ENCODE results near the gene VAMP8.

VAMP8 gene

GRCh38 chr2:85598594-85599340, 21.4 kb downstream of the VAMP8 start:
- TF ChIP-seq, protein P1, sequence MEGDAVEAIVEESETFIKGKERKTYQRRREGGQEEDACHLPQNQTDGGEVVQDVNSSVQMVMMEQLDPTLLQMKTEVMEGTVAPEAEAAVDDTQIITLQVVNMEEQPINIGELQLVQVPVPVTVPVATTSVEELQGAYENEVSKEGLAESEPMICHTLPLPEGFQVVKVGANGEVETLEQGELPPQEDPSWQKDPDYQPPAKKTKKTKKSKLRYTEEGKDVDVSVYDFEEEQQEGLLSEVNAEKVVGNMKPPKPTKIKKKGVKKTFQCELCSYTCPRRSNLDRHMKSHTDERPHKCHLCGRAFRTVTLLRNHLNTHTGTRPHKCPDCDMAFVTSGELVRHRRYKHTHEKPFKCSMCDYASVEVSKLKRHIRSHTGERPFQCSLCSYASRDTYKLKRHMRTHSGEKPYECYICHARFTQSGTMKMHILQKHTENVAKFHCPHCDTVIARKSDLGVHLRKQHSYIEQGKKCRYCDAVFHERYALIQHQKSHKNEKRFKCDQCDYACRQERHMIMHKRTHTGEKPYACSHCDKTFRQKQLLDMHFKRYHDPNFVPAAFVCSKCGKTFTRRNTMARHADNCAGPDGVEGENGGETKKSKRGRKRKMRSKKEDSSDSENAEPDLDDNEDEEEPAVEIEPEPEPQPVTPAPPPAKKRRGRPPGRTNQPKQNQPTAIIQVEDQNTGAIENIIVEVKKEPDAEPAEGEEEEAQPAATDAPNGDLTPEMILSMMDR (IDR thresholded peaks at IDR 0.05): no peak
- H3K36me3 ChIP-seq (ENCODE audit: control insufficient read depth, insufficient read depth, low read length): no peaks in the 10 kb centered on the region
- no peaks in the 10 kb centered on the region for H3K9me3 ChIP-seq (ENCODE audit: control insufficient read depth, low read length)
- no peak overlapping the region for H2AFZ ChIP-seq
- no peak overlapping the region for H3K4me3 ChIP-seq (ENCODE audit: low read depth, low read length)
- no peaks in the 10 kb centered on the region for H3K27me3 ChIP-seq (ENCODE audit: control insufficient read depth, insufficient read depth, low read length)
- H3K79me2 ChIP-seq: peaks cover 13% of the 10 kb centered on the region
- no peak overlapping the region for H3K9ac ChIP-seq
- H3K27ac ChIP-seq: no peak overlapping the region
- H3K4me1 ChIP-seq: peaks cover 21% of the 10 kb centered on the region
- no peak overlapping the region for H3K4me2 ChIP-seq (ENCODE audit: low read length)

DNA sequence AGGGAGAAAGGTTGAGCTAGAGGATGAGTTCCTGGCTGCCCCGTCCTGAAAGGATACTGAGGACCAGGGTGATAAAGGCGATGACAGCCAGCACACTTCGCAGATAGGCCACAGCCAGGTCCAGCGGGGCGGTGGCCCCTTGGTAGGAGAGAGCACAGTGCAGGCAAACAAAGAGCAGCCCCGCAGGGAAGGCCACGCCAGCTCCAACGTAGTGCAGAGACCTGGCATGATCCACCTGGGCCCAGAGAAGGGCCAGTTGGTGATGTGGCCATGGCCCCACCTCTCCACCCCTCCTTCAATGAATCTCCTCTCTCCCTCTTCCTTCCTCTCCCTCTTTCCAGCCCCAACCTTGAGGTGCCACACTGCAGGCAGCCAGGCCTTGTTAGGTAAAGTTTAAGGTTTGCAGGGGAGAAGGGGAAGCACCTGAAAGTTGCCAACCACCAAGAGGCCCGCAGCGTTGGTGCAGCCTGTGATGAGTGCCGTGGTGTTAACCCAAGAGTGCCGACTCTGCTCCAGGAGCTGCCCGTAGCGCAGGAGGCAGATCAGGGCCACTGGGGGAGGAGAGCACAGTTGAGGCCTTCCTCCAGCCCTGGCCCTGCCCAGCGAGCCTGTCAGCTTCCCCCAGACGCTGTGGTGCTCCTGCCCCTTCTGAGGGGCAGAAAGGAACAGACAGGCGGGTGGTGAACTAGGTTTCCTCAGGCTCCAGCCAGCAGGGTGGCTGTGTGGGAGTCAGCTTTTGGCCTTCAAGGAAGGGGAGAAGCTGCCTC, 22.3 kb downstream of the VAMP8 start:
- H3K27me3 ChIP-seq (ENCODE audit: control insufficient read depth, insufficient read depth, low read length): no peaks in the 10 kb centered on the region
- H3K9ac ChIP-seq: no peak overlapping the region
- peaks cover 15% of the 10 kb centered on the region for H3K79me2 ChIP-seq
- no peak overlapping the region for H3K4me3 ChIP-seq (ENCODE audit: low read depth, low read length)
- TF ChIP-seq, protein P1 (IDR thresholded peaks at IDR 0.05): no peak
- H3K36me3 ChIP-seq (ENCODE audit: control insufficient read depth, insufficient read depth, low read length): no peaks in the 10 kb centered on the region
- H3K4me2 ChIP-seq (ENCODE audit: low read length): no peak overlapping the region
- no peaks in the 10 kb centered on the region for H3K9me3 ChIP-seq (ENCODE audit: control insufficient read depth, low read length)
- no peak overlapping the region for H3K27ac ChIP-seq
- peaks cover 25% of the 10 kb centered on the region for H3K4me1 ChIP-seq
- no peak overlapping the region for H2AFZ ChIP-seq

DNA sequence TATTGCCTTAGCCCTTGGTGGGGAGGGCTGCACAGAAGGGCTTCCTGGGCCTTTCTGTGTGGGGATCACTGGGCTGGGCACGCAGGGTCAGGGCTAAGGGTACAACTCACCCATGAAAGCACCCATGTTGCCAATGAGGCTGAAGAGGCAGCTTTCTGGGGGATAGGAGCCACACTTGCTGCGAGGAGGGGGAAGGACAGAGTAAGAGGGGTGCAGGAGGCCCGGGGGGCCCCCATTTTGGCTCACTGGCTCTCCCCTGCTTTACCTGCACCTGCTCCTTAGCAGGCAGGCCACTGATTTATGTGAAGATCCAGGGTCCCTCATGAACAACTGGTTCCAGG, 22.8 kb downstream of the VAMP8 start:
- Histone ChIP-seq H3K27ac (no peak overlapping the region), H3K4me1 (peaks cover 27% of the 10 kb centered on the region), H3K9me3 (ENCODE audit: control insufficient read depth, low read length) (no peaks in the 10 kb centered on the region), H3K4me2 (ENCODE audit: low read length) (no peak overlapping the region), H2AFZ (no peak overlapping the region), H3K79me2 (peaks cover 15% of the 10 kb centered on the region), H3K36me3 (ENCODE audit: control insufficient read depth, insufficient read depth, low read length) (no peaks in the 10 kb centered on the region), H3K4me3 (ENCODE audit: low read depth, low read length) (no peak overlapping the region), H3K27me3 (ENCODE audit: control insufficient read depth, insufficient read depth, low read length) (no peaks in the 10 kb centered on the region), H3K9ac (no peak overlapping the region)
- TF ChIP-seq, protein P1 (IDR thresholded peaks at IDR 0.05): no peak

DNA sequence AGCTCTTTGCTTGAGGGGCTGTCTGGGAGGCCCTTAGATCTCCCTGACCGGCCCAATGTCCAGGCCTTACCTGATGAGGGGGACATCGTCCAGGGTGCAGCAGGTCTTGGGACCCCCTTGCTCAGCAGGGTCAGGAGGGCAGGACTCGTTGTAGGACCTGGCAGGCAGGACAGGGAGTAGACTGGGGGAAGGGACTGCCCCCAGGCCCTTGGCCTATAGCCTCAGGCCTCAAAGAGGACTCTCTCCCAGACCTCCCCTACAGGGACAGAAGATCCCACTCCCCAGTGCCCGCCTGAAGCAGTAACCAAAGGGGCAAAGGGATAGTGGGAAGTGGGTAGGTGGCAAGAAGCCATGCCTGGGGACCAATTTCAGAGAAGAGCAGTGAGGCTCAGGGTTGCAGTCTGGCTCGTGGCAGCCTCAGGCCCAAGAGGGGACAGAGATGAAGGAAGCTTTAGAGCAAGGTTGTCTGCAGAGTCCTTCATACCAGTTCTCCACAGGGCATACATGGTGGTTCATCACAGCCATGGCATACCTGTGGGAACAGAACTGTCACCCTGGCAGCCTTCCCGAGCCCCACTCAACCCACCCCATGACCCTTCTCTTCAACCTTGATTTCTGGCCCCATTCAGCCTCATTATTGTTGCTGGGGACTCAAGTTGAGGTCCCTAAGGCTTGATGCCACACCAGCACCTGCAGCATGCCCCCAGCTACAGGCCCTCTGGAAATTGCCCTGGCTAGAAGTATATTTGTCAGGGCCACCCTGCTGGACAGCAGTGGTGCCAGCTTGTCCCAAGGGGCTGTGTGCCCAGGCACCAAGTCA, 23.8 kb downstream of the VAMP8 start:
- H3K27me3 ChIP-seq (ENCODE audit: control insufficient read depth, insufficient read depth, low read length): no peaks in the 10 kb centered on the region
- peaks cover 12% of the 10 kb centered on the region for H3K79me2 ChIP-seq
- TF ChIP-seq, protein P1 (IDR thresholded peaks at IDR 0.05): no peak
- no peaks in the 10 kb centered on the region for H3K36me3 ChIP-seq (ENCODE audit: control insufficient read depth, insufficient read depth, low read length)
- H3K27ac ChIP-seq: no peak overlapping the region
- peak overlapping the region; percentile 85 for H3K4me3 ChIP-seq (ENCODE audit: low read depth, low read length)
- H3K4me1 ChIP-seq: peaks cover 27% of the 10 kb centered on the region
- peak overlapping the region; percentile 82 for H3K4me2 ChIP-seq (ENCODE audit: low read length)
- no peak overlapping the region for H2AFZ ChIP-seq
- no peak overlapping the region for H3K9ac ChIP-seq
- H3K9me3 ChIP-seq (ENCODE audit: control insufficient read depth, low read length): no peaks in the 10 kb centered on the region

Data from parathyroid adenoma (tissue), 2 donors.